ENCODE results near the gene TBC1D14. TPM values are rescaled to one million over a fixed set of nuclear protein-coding genes. Genes with fewer than 3 reads are reported as not detected.

TBC1D14 gene
- total RNA-seq, 4 donors from 2014 or later, result 39.8 to 47.0 (median 46.0) TPM

DNA sequence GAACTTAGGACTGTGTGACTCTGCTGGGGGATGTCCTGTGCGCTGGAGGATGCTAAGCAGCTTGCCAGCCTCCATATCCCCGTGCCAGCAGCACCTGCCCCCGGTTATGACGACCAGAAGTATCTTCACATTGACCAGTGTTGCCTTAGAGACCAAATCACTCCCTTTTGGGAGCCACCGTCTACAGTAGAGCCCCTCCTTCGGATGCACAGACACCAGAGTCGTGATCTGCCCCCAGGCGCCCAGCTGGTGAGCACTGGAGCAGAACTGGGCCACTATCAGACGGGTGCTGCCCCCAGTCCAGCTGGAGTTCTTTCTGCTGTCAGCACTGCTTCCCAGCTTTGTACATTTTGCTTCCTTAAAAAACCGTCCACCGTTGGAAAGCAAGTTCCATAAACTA, 103.5 kb downstream of the TBC1D14 start:
- WGBS, 2 donors, result 93% methylated on average over 11 of the region's 11 CpGs
- H3K27me3 ChIP-seq, result no peaks in the 10 kb centered on the region
- H3K4me3 ChIP-seq (replicated peaks in 1 of 3), result no peak overlapping the region
- no peak for TF ChIP-seq POLR2A (IDR thresholded peaks at IDR 0.05)
- TF ChIP-seq, protein P1, sequence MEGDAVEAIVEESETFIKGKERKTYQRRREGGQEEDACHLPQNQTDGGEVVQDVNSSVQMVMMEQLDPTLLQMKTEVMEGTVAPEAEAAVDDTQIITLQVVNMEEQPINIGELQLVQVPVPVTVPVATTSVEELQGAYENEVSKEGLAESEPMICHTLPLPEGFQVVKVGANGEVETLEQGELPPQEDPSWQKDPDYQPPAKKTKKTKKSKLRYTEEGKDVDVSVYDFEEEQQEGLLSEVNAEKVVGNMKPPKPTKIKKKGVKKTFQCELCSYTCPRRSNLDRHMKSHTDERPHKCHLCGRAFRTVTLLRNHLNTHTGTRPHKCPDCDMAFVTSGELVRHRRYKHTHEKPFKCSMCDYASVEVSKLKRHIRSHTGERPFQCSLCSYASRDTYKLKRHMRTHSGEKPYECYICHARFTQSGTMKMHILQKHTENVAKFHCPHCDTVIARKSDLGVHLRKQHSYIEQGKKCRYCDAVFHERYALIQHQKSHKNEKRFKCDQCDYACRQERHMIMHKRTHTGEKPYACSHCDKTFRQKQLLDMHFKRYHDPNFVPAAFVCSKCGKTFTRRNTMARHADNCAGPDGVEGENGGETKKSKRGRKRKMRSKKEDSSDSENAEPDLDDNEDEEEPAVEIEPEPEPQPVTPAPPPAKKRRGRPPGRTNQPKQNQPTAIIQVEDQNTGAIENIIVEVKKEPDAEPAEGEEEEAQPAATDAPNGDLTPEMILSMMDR (IDR thresholded peaks at IDR 0.05), result no peak
- no peaks in the 10 kb centered on the region for H3K4me1 ChIP-seq
- H3K9me3 ChIP-seq, result no peaks in the 10 kb centered on the region
- H3K36me3 ChIP-seq, result peaks cover 8 to 13% of the 10 kb centered on the region in 2 donors
- intact Hi-C loops (cut with DNase I), result no loop called here
- no peak overlapping the region for H3K27ac ChIP-seq
- no peak for DNase-seq

GRCh38 chr4:7014815-7015214, 105.2 kb downstream of the TBC1D14 start:
- H3K27ac ChIP-seq, result no peak overlapping the region
- peaks cover 8 to 13% of the 10 kb centered on the region in 2 donors for H3K36me3 ChIP-seq
- no peaks in the 10 kb centered on the region for H3K4me1 ChIP-seq
- H3K4me3 ChIP-seq (replicated peaks in 1 of 3), result no peak overlapping the region
- no peak for DNase-seq
- WGBS, 2 donors, result 95 to 99% methylated on average over 11 to 12 of the region's 12 CpGs
- TF ChIP-seq POLR2A (IDR thresholded peaks at IDR 0.05), result no peak
- TF ChIP-seq, protein P1 (IDR thresholded peaks at IDR 0.05), result no peak
- H3K9me3 ChIP-seq, result no peaks in the 10 kb centered on the region
- no peaks in the 10 kb centered on the region for H3K27me3 ChIP-seq
- intact Hi-C loops (cut with DNase I), result no loop called here

DNA sequence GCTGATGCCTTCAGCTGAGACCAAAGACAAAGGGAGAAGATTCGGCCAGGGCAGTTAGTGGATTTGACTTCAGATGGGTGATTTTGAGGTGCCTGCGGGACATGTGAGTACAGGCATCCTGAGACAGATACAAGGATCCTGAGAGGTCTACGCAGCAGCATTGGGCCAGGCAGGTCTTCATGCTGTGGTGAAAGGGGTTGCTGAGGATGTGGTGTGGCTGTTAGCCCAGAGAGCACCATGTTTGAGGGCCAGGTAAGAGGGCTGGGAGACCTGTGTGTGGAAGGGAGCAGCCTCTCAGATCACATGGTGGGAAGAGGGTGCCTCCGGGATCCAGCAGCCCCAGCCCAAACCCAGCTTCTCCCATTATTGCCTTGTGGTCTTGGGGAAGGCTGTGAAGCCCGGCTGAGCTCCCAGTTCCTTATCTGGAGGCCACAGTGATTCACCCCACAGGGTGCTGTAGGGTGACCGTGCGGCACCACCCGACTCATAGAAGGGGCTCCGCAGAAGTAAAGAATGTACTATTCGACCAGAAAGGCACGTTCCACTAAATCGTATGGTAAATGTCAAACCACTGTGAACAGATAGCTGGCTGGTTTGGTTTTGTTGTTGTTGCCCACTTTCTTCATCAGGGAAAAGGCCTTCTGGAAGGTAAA, 105.9 kb downstream of the TBC1D14 start:
- no peak for TF ChIP-seq POLR2A (IDR thresholded peaks at IDR 0.05)
- TF ChIP-seq, protein P1 (IDR thresholded peaks at IDR 0.05), result no peak
- no peaks in the 10 kb centered on the region for H3K27me3 ChIP-seq
- H3K4me1 ChIP-seq, result no peaks in the 10 kb centered on the region
- no peak overlapping the region for H3K27ac ChIP-seq
- DNase-seq, result no peak
- H3K36me3 ChIP-seq, result peaks cover 8 to 13% of the 10 kb centered on the region in 2 donors
- intact Hi-C loops (cut with DNase I), result no loop called here
- no peak overlapping the region for H3K4me3 ChIP-seq (replicated peaks in 1 of 3)
- H3K9me3 ChIP-seq, result no peaks in the 10 kb centered on the region
- WGBS, 2 donors, result 88 to 91% methylated on average over 12 of the region's 12 CpGs

- Histone ChIP-seq H3K36me3 (peaks cover 8 to 10% of the 10 kb centered on the region in 2 donors), H3K27me3 (no peaks in the 10 kb centered on the region), H3K27ac (no peak overlapping the region), H3K4me3 (replicated peaks in 1 of 3) (no peak overlapping the region), H3K9me3 (no peaks in the 10 kb centered on the region), H3K4me1 (no peaks in the 10 kb centered on the region)
- TF ChIP-seq, protein P1 (IDR thresholded peaks at IDR 0.05), result no peak
- TF ChIP-seq POLR2A (IDR thresholded peaks at IDR 0.05), result no peak
- 76 to 77% methylated on average over 10 to 11 of the region's 11 CpGs for WGBS, 2 donors
- no peak for DNase-seq
- intact Hi-C loops (cut with DNase I), result no loop called here
These were observed 106.5 kb downstream of the TBC1D14 start for GRCh38 chr4:7016086-7016485.

DNA sequence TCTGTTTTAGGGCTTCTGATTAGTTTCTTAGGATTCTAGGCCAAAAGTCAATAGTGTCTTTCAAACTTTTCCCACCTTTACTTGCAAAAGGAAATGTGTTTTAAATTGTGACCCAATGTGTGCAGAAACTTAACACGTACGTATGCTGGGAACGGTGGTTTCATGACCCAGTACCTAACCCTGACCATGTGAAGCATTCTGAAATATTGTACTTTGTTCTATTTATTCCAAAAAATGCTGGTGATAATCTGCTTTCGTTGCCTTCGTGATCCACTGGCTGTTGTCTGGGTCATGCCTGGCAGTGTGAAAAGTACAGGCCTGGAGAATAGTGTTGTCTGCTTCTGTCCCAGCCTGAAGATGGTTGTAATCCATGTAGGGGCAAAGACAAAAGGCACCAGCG, 106.9 kb downstream of the TBC1D14 start:
- TF ChIP-seq POLR2A (IDR thresholded peaks at IDR 0.05), result no peak
- TF ChIP-seq, protein P1 (IDR thresholded peaks at IDR 0.05), result no peak
- Histone ChIP-seq H3K27me3 (no peaks in the 10 kb centered on the region), H3K4me1 (no peaks in the 10 kb centered on the region), H3K4me3 (replicated peaks in 1 of 3) (no peak overlapping the region), H3K36me3 (peaks cover 6 to 10% of the 10 kb centered on the region in 2 donors), H3K9me3 (no peaks in the 10 kb centered on the region), H3K27ac (no peak overlapping the region)
- intact Hi-C loops (cut with DNase I), result no loop called here
- no peak for DNase-seq
- WGBS, 2 donors, result 89% methylated on average over 6 of the region's 6 CpGs
